Measurements from ENCODE around the gene GPR82. TPM values are rescaled to one million over a fixed set of nuclear protein-coding genes. Genes with fewer than 3 reads are reported as not detected.

Gene GPR82
- polyA plus RNA-seq, 4 donors, result 0.03 to 0.35 (median 0.30) TPM

Other genes with a start within 250 kb of the GPR82 start
- gene GPR34, start 35.2 kb upstream of the GPR82 start, polyA plus RNA-seq (ENCODE audit: insufficient read length in 4 of 4), result 1 to 10 TPM; 1.6 to 6.8 (median 5.5) TPM
- gene CASK, start 199.4 kb downstream of the GPR82 start, polyA plus RNA-seq (ENCODE audit: insufficient read length in 4 of 4), result 10 to 100 TPM; 43.6 to 52.7 (median 50.0) TPM